H1 (cell line): ENCODE results near the gene MEX3C. TPM values are rescaled to one million over a fixed set of nuclear protein-coding genes. Genes with fewer than 3 reads are reported as not detected.

ENCODE experiments used
- EP300 ChIP-seq, 2 experiments: IDR thresholded peaks; 1 replicate in 1 of 2; 2 replicates in 1 of 2; pipeline ENCODE4 v1.6.1; 2011 to 2012; ENCODE audit warnings: low read depth in 2 of 2, low read length in 2 of 2, mild to moderate bottlenecking in 2 of 2, borderline replicate concordance in 1 of 2, inconsistent platforms in 1 of 2, moderate library complexity in 1 of 2
- polyA plus RNA-seq, 7 experiments: library from polyadenylated mRNA; depleted of rRNA in 3 of 7; stranded (reverse) in 5 of 7; unstranded in 2 of 7; fragments of >200 nt in 5 of 7; fragments of 200-250 nt in 2 of 7; gene quantifications; 1 replicate in 5 of 7; 2 replicates in 1 of 7; 4 replicates in 1 of 7; pipeline versions ENCODE4 v1.2.1 to v1.2.3, GENCODE V29; 2011 to 2013; ENCODE audit warnings: missing spikeins in 2 of 7, mixed read lengths in 2 of 7
- total RNA-seq: library from RNA; stranded (reverse); fragmentation: NEBNext Ultra II Directional; extraction: Animal tissue kit (Norgen Biotek cat#: 25700); gene quantifications from 2 replicates; pipeline ENCODE4 v1.2.1, GENCODE V29; 2021

Gene MEX3C
- total and polyA plus RNA-seq, 2 of the 8 experiments (the other 6 are each of a cell fraction or from before 2014, with no cell fraction given) = 48.2 to 103 TPM

GRCh38 chr18:51236225-51236624 is 38.7 kb upstream of the MEX3C start (continued):
- TF ChIP-seq EP300 (IDR thresholded peaks at IDR 0.05; ENCODE audit: borderline replicate concordance in 1 of 2, low read depth in 2 of 2, low read length in 2 of 2) = no peak
